Transverse colon (tissue), 4 donors: ENCODE measurements around the gene FUT9. TPM values are rescaled to one million over a fixed set of nuclear protein-coding genes. Genes with fewer than 3 reads are reported as not detected.

Experiments used
- DNase-seq: peaks from one replicate; pipeline ENCODE4 v3.0.0-alpha.2; 2019
- H3K27ac ChIP-seq, 4 donors: fragments of 200-600 bp; sonication (generic); 2 replicates each; pipeline ENCODE4 v1.5.1; 2016 to 2018; ENCODE audit warnings: inconsistent platforms in 4 of 4
- H3K27me3 ChIP-seq: fragments of 200-600 bp; sonication (generic); 2 replicates; pipeline ENCODE4 v1.5.1; 2017; ENCODE audit warnings: inconsistent platforms
- H3K36me3 ChIP-seq, 4 donors: fragments of 200-600 bp; sonication (generic); 2 replicates each; pipeline ENCODE4 v1.5.1; 2017 to 2019; ENCODE audit warnings: inconsistent platforms in 4 of 4
- H3K4me1 ChIP-seq, 4 donors: fragments of 200-600 bp; sonication (generic); 2 replicates each; pipeline ENCODE4 v1.5.1; 2017 to 2020; ENCODE audit warnings: inconsistent platforms in 4 of 4
- H3K4me3 ChIP-seq, 4 donors: fragments of 200-600 bp; sonication (generic); 1 replicate in 1 of 4; 2 replicates in 3 of 4; pipeline versions ENCODE4 v1.5.1 to v1.6.1; 2017 to 2019; ENCODE audit warnings: inconsistent platforms in 4 of 4
- H3K9me3 ChIP-seq, 2 donors: fragments of 200-600 bp; sonication (generic); 2 replicates each; pipeline ENCODE4 v1.5.1; 2017 to 2019; ENCODE audit warnings: inconsistent platforms in 2 of 2
- EP300 ChIP-seq: sonication (generic); formaldehyde crosslinking; IDR thresholded peaks from one replicate; pipeline ENCODE4 v1.6.1; 2017; ENCODE audit warnings: antibody characterized with exemption, low read depth
- POLR2A ChIP-seq: fragments of 450-650 bp; IDR thresholded peaks from one replicate; pipeline ENCODE4 v1.6.1; 2016; ENCODE audit warnings: antibody characterized with exemption, mild to moderate bottlenecking, moderate library complexity
- POLR2AphosphoS5 ChIP-seq, 3 donors: sonication (generic); formaldehyde crosslinking; IDR thresholded peaks; one replicate each; pipeline ENCODE4 v1.6.1; 2016; ENCODE audit warnings: antibody characterized with exemption in 3 of 3
- WGBS, 2 donors: methylation state at CpG; one replicate each; pipeline ENCODE4 v1.1.5; 2018; ENCODE audit warnings: low coverage in 1 of 2; 5-methylcytosine and 5-hydroxymethylcytosine counted together
- in situ Hi-C, 4 donors: fragments of 200-750 bp; cut with MboI; loops; one replicate each; pipeline versions ENCODE4 v1.15.0 to v1.15.1; 2017; ENCODE audit warnings: low sequenced_read_pairs in 3 of 4, low pct_ligation_motif_present in 1 of 4, low pct_unique_long_range_greater_than_20kb in 1 of 4
- intact Hi-C: fragments of 100-400 bp; cut with DNase I; formaldehyde crosslinking; loops from one replicate; pipeline ENCODE4 v1.15.1; 2023; ENCODE audit warnings: low total_unique reads
- total RNA-seq, 4 donors: library from RNA; depleted of rRNA; stranded (reverse); fragments of >200 nt; gene quantifications; one replicate each; pipeline ENCODE4 v1.1.0, GENCODE V29; 2016
- TF ChIP-seq, protein P1 (sequence below), 5 experiments: fragments of 200-600 bp in 3 of 5; fragments of 450-650 bp in 2 of 5; sonication (generic) in 3 of 5; IDR thresholded peaks; 1 replicate in 2 of 5; 2 replicates in 3 of 5; pipeline ENCODE4 v1.5.1; 2016 to 2017; ENCODE audit warnings: antibody characterized with exemption in 5 of 5, inconsistent platforms in 3 of 5, mild to moderate bottlenecking in 2 of 5, moderate library complexity in 1 of 5

The FUT9 gene
- total RNA-seq, 4 donors from 2014 or later, result under 0.01 TPM; not detected in 3

DNA sequence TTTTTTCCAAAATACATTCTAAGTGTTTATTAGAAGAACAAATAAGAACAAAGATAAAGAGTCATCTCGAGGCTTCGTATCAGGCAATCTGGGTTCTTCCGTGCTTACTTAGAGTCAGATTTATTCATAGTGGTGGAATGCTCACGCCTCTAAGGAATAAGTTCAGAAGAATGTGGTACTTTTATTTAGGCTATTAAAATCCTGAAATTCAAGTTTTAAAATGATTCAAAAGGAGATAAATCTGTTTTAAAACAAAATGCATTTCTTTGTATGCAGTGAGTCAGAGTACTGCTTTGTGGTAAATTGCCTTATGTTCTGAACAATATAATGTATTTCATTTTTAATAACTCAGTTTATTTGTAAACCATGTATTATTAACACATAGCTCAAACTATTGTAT lies 89.1 kb downstream of the FUT9 start:
- 82 to 85% methylated on average over 4 of the region's 4 CpGs for WGBS, 2 donors
- intact Hi-C loops, result loop anchor here (1.0 kb wide), 1 partner anchor 22 kb away; no protein-coding TSS in a partner anchor
- Histone ChIP-seq H3K36me3 (no peaks in the 10 kb centered on the region), H3K27ac (no peak overlapping the region), H3K9me3 (no peaks in the 10 kb centered on the region), H3K27me3 (no peaks in the 10 kb centered on the region), H3K4me3 (no peak overlapping the region), H3K4me1 (no peaks in the 10 kb centered on the region)
- in situ Hi-C loops, result no loop called here
- DNase-seq, result no peak
- TF ChIP-seq POLR2AphosphoS5 (IDR thresholded peaks at IDR 0.05), result no peak
- TF ChIP-seq, protein P1, sequence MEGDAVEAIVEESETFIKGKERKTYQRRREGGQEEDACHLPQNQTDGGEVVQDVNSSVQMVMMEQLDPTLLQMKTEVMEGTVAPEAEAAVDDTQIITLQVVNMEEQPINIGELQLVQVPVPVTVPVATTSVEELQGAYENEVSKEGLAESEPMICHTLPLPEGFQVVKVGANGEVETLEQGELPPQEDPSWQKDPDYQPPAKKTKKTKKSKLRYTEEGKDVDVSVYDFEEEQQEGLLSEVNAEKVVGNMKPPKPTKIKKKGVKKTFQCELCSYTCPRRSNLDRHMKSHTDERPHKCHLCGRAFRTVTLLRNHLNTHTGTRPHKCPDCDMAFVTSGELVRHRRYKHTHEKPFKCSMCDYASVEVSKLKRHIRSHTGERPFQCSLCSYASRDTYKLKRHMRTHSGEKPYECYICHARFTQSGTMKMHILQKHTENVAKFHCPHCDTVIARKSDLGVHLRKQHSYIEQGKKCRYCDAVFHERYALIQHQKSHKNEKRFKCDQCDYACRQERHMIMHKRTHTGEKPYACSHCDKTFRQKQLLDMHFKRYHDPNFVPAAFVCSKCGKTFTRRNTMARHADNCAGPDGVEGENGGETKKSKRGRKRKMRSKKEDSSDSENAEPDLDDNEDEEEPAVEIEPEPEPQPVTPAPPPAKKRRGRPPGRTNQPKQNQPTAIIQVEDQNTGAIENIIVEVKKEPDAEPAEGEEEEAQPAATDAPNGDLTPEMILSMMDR (IDR thresholded peaks at IDR 0.05), result no peak
- no peak for TF ChIP-seq EP300
- TF ChIP-seq POLR2A, result no peak

DNA sequence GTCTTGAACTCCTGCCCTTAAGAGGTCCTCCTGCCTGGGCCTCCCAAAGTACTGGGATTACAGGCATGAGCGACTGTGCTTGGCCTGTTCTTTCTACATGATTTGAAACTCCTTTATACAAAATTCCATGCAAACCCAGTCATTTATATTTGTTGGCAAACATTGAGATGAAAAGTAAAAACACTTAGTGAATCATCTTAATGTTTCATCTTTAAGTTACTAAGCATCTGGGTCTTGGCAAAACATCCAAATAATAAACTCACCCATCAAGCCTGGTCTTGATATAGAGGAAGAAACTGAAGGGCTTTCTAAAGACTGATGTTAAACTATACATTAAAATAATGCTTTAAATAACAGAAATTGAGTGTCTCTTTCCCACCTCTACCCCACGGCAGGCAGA lies 95.1 kb downstream of the FUT9 start:
- no peak for DNase-seq
- Histone ChIP-seq H3K36me3 (no peaks in the 10 kb centered on the region), H3K27me3 (no peaks in the 10 kb centered on the region), H3K9me3 (no peaks in the 10 kb centered on the region), H3K4me3 (no peak overlapping the region), H3K27ac (no peak overlapping the region), H3K4me1 (no peaks in the 10 kb centered on the region)
- in situ Hi-C loops (no loop called here), intact Hi-C loops (no loop called here)
- 67 to 82% methylated on average over 2 of the region's 2 CpGs for WGBS, 2 donors
- TF ChIP-seq, protein P1 (IDR thresholded peaks at IDR 0.05), result no peak
- no peak for TF ChIP-seq EP300
- TF ChIP-seq POLR2AphosphoS5 (IDR thresholded peaks at IDR 0.05), result no peak
- no peak for TF ChIP-seq POLR2A

DNA sequence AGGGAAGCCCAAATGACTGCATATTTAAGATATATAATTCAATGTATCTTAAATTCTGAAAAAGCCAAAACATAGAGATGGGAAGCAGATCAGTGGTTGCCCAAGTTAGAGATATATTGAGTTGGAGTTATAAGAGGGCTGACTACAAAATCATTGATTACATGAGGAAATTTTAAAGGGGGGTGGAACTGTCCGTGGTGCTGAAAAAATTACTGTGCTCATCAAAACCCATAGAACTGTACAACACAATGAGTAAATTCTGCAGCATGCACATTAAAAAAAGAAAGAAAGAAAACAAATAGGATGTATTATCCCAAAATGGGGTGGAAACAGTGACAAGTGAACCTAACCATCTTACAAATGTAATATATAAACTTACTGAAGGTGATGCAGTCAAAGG lies 100.9 kb downstream of the FUT9 start:
- Histone ChIP-seq H3K9me3 (no peaks in the 10 kb centered on the region), H3K4me3 (no peak overlapping the region), H3K36me3 (no peaks in the 10 kb centered on the region), H3K4me1 (no peaks in the 10 kb centered on the region), H3K27me3 (no peaks in the 10 kb centered on the region), H3K27ac (no peak overlapping the region)
- WGBS, 2 donors, result 22 to 28% methylated on average over 1 of the region's 1 CpG
- in situ Hi-C loops (no loop called here), intact Hi-C loops (no loop called here)
- TF ChIP-seq POLR2A (no peak), POLR2AphosphoS5 (IDR thresholded peaks at IDR 0.05) (no peak), EP300 (no peak)
- TF ChIP-seq, protein P1 (IDR thresholded peaks at IDR 0.05), result no peak
- DNase-seq, result no peak

DNA sequence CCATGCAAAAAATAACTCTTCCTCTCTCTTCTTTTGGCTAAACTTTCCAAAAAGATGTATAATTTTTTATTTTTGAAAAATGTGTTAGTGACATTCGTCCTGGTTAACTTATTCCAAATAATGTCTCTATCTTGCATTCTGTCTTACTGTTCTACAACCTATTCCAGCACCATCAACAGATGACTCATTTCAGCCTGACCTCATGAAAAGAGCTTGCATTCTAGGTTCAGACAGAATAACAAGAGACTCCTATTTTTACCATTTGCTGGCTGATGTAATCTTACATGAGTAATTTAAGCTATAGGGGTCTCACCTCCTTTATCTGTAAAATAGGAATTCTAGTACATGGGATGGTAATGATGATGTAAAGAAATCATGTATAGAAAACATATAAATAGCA lies 109.0 kb downstream of the FUT9 start:
- in situ Hi-C loops, result no loop called here
- 44 to 60% methylated on average over 1 of the region's 1 CpG for WGBS, 2 donors
- no peak for DNase-seq
- Histone ChIP-seq H3K4me1 (no peaks in the 10 kb centered on the region), H3K36me3 (no peaks in the 10 kb centered on the region), H3K9me3 (no peaks in the 10 kb centered on the region), H3K27me3 (no peaks in the 10 kb centered on the region), H3K4me3 (no peak overlapping the region), H3K27ac (no peak overlapping the region)
- intact Hi-C loops, result loop anchor here (5.0 kb wide), 1 partner anchor 1592 kb away; no protein-coding TSS in a partner anchor
- TF ChIP-seq POLR2A (no peak), POLR2AphosphoS5 (IDR thresholded peaks at IDR 0.05) (no peak), EP300 (no peak)
- TF ChIP-seq, protein P1 (IDR thresholded peaks at IDR 0.05), result no peak
